ENCODE results near the gene TAF8. TPM values are rescaled to one million over a fixed set of nuclear protein-coding genes. Genes with fewer than 3 reads are reported as not detected.

Gene TAF8
- total and polyA plus RNA-seq, 2 donors: 13.0 to 21.9 TPM

DNA sequence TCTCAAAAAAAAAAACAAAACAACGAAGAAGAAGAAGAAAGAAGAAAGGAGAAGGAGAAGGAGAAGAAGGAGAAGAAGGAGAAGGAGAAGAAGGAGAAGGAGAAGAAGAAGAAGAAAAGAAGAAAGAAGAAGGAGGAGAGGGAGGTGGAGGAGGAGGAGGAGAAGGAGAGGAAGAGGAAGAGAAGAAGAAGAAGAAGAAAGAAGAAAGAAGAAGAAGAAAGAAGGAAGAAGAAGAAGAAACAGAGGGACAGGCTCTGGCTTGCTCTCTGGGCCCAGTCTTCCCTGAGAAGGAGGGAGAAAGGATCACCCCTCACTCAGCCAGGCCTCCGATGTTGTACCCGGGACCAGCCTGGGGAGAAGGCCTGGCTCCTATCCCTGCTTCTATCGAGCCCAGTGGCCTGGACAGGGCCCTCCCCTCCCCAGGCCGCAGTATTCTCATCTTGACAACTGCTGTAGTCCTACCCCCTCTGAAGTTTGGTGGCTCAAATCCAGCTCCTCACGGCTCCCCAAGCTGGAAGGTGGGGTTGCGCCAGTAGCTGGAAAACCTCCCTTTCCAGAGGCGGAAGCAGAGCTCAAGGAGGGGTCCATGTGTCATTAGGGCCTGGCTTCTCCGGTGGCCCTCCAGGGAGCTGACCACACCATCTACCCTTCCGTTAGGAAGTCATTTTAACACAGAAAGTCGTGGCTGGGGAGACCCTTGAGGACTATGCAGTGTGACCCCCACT, 73.2 kb downstream of the TAF8 start:
- no peaks in the 10 kb centered on the region for H3K36me3 ChIP-seq (ENCODE audit: control insufficient read depth in 2 of 2, insufficient read depth in 2 of 2, low read length in 1 of 2)
- H3K27ac ChIP-seq (ENCODE audit: low read depth in 1 of 2, low read length in 1 of 2): no peak overlapping the region

DNA sequence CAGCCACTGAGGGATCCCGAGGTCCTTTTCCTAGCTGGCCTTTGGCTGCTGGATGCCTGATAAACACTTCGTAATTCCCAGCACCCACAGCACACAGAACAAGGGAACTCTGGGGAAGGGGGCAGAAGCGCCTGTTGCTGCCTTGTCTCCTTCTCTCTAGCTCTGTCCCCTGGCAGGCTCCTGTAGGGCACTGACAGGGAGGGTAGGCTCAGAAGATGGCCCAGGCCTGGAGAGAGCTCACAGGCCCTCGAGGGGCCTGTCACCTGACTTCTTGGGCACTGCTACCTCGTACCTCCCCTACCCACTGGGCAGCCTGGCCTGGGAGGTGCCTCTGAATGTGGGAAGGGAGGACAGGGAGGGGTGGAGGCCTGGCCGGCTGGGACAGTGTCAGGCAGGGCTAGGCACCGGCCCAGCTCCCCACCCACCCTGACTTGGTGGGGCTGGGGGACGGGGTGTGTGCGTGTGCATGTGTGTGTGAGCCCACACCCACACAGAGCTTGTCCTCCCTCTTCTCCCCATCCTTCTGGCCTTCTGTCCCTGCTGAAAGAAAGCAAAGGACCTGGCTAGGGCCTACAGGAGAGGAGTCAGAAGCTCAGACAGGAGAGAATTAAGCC, 74.0 kb downstream of the TAF8 start:
- peaks cover 0 to 2% of the 10 kb centered on the region in 2 donors for H3K27me3 ChIP-seq (ENCODE audit: control insufficient read depth in 2 of 2, insufficient read depth in 1 of 2, low read length in 1 of 2)
- H3K4me3 ChIP-seq (ENCODE audit: low read length in 2 of 2): no peak overlapping the region
- no peaks in the 10 kb centered on the region for H3K4me1 ChIP-seq (ENCODE audit: control insufficient read depth in 2 of 2, insufficient read depth in 2 of 2, low read length in 2 of 2)
- no peak overlapping the region for H3K27ac ChIP-seq (ENCODE audit: low read depth in 1 of 2, low read length in 1 of 2)
- no peak for DNase-seq (ENCODE audit: low read depth in 6 of 9, low spot score in 9 of 9)
- WGBS: 95% methylated on average over 9 of the region's 9 CpGs
- no peaks in the 10 kb centered on the region for H3K36me3 ChIP-seq (ENCODE audit: control insufficient read depth in 2 of 2, insufficient read depth in 2 of 2, low read length in 1 of 2)
- peaks cover 0 to 8% of the 10 kb centered on the region in 2 donors for H3K9me3 ChIP-seq (ENCODE audit: control insufficient read depth in 2 of 2, insufficient read depth in 1 of 2, low read length in 1 of 2)

More for the DNA sequence above, 73.2 kb downstream of the TAF8 start:
- DNase-seq (ENCODE audit: low read depth in 6 of 9, low spot score in 9 of 9): no peak
- H3K9me3 ChIP-seq (ENCODE audit: control insufficient read depth in 2 of 2, insufficient read depth in 1 of 2, low read length in 1 of 2): peaks cover 0 to 8% of the 10 kb centered on the region in 2 donors
- 85% methylated on average over 11 of the region's 11 CpGs for WGBS
- no peaks in the 10 kb centered on the region for H3K27me3 ChIP-seq (ENCODE audit: control insufficient read depth in 2 of 2, insufficient read depth in 1 of 2, low read length in 1 of 2)
- no peak overlapping the region for H3K4me3 ChIP-seq (ENCODE audit: low read length in 2 of 2)
- H3K4me1 ChIP-seq (ENCODE audit: control insufficient read depth in 2 of 2, insufficient read depth in 2 of 2, low read length in 2 of 2): no peaks in the 10 kb centered on the region

DNA sequence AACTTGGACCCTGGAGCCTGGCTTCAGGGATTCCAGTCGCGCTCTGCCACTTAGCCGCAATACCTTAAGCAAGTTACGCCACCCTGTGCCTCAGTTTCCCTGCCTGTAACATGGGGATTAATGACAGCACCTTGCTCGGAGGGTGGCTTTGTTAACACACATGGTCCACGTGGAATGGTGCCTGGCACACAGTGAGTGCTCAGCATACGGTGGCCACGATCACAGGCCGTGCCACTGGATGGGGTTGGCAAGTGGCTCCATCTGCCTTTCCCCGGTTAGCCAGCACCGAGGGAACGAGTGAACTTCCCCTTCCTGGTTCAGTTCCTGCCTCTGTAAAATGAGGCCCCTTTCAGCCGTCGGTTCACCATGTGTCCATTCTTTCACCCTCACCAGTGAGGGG, 74.9 kb downstream of the TAF8 start:
- Histone ChIP-seq H3K27me3 (ENCODE audit: control insufficient read depth in 2 of 2, insufficient read depth in 1 of 2, low read length in 1 of 2) (peaks cover 0 to 4% of the 10 kb centered on the region in 2 donors), H3K27ac (ENCODE audit: low read depth in 1 of 2, low read length in 1 of 2) (no peak overlapping the region), H3K36me3 (ENCODE audit: control insufficient read depth in 2 of 2, insufficient read depth in 2 of 2, low read length in 1 of 2) (no peaks in the 10 kb centered on the region), H3K4me3 (ENCODE audit: low read length in 2 of 2) (no peak overlapping the region), H3K4me1 (ENCODE audit: control insufficient read depth in 2 of 2, insufficient read depth in 2 of 2, low read length in 2 of 2) (no peaks in the 10 kb centered on the region), H3K9me3 (ENCODE audit: control insufficient read depth in 2 of 2, insufficient read depth in 1 of 2, low read length in 1 of 2) (peaks cover 0 to 8% of the 10 kb centered on the region in 2 donors)
- 79% methylated on average over 14 of the region's 14 CpGs for WGBS
- DNase-seq (ENCODE audit: low read depth in 6 of 9, low spot score in 9 of 9): no peak

DNA sequence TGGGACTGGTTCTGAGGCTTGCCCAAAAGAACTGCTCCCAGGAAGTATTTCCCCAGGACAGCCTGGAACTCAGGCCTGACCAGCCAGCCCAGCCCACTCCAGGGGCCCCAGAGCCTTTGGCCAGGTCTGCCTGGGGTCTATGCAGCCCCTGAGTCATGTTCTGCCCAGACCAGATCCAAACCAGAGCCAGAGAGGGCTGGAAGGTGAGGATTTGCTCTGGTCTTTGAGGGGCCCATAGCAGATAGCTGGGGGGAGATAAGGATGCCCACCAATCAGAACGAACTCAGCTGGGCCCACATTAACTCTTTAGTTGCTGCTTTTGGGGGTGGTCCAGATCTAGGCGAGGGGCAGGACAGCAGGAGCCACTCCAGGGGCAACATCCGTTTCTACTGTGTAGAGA, 75.3 kb downstream of the TAF8 start:
- H3K9me3 ChIP-seq (ENCODE audit: control insufficient read depth in 2 of 2, insufficient read depth in 1 of 2, low read length in 1 of 2): peaks cover 0 to 8% of the 10 kb centered on the region in 2 donors
- no peaks in the 10 kb centered on the region for H3K36me3 ChIP-seq (ENCODE audit: control insufficient read depth in 2 of 2, insufficient read depth in 2 of 2, low read length in 1 of 2)
- no peak overlapping the region for H3K4me3 ChIP-seq (ENCODE audit: low read length in 2 of 2)
- no peak for DNase-seq (ENCODE audit: low read depth in 6 of 9, low spot score in 9 of 9)
- H3K27ac ChIP-seq (ENCODE audit: low read depth in 1 of 2, low read length in 1 of 2): no peak overlapping the region
- no peaks in the 10 kb centered on the region for H3K4me1 ChIP-seq (ENCODE audit: control insufficient read depth in 2 of 2, insufficient read depth in 2 of 2, low read length in 2 of 2)
- H3K27me3 ChIP-seq (ENCODE audit: control insufficient read depth in 2 of 2, insufficient read depth in 1 of 2, low read length in 1 of 2): peaks cover 0 to 4% of the 10 kb centered on the region in 2 donors
- 90% methylated on average over 3 of the region's 3 CpGs for WGBS

DNA sequence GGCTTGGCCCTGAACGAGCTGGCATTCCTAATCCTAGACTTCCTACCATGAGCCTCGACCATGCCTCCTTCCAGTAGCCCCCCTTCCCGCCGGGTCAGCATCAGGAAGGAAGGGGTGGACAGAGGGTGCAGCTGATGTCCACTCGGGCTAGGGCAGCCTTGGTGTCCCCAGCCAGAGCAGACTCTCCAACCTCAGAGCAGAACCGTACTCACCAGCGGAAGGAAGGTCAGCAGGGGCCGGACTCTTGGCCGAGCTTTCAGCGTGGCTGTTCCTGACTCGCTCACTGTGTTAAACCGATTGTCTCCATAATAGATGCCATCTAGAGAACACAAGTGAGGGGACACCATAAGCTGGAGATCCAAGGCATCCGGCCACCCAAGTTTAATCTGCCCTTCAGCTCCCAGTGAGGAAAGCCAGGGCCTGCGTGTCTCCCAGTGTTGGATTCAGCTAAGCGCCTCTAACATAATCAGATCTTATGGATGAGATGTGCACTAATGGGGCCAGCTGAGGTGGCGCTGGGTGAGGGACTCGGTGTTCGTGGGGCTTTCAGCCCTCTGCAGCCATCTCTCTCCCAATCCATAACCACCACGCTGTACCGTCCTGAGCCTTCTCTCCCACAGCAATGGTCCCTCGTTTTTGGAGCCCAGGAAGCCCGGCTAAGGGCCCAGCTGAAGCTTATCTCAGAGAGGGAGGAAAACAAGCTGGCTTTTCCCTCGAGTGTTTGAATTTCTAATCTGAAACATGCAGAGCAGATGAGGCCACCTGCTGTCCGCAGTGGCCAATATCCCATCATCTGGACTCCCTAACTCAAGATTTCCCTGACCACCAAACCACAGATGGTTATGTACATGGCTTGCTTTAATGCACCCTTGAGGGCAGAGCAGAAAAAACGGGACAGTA, 78.4 kb downstream of the TAF8 start:
- no peaks in the 10 kb centered on the region for H3K36me3 ChIP-seq (ENCODE audit: control insufficient read depth in 2 of 2, insufficient read depth in 2 of 2, low read length in 1 of 2)
- H3K9me3 ChIP-seq (ENCODE audit: control insufficient read depth in 2 of 2, insufficient read depth in 1 of 2, low read length in 1 of 2): peaks cover 0 to 5% of the 10 kb centered on the region in 2 donors
- WGBS: 93% methylated on average over 25 of the region's 25 CpGs
- H3K4me1 ChIP-seq (ENCODE audit: control insufficient read depth in 2 of 2, insufficient read depth in 2 of 2, low read length in 2 of 2): no peaks in the 10 kb centered on the region
- H3K27me3 ChIP-seq (ENCODE audit: control insufficient read depth in 2 of 2, insufficient read depth in 1 of 2, low read length in 1 of 2): peaks cover 0 to 6% of the 10 kb centered on the region in 2 donors
- H3K4me3 ChIP-seq (ENCODE audit: low read length in 2 of 2): no peak overlapping the region
- DNase-seq (ENCODE audit: low read depth in 6 of 9, low spot score in 9 of 9): no peak
- H3K27ac ChIP-seq (ENCODE audit: low read depth in 1 of 2, low read length in 1 of 2): no peak overlapping the region

DNA sequence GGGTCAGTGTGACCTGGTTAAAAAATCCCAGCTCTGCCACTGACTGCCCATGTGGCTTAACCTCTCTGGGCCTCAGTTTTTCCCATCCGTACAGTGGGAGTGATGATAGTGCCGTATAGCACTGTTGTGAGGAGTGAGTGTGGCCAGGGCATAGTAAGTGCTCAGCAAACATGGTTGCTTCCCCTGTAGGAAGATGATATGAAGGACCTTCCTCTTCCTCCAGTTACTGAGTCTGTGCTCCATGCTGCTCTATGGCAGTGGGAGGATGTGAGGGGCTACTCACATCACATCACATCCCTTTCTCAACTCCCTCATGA, 79.0 kb downstream of the TAF8 start:
- Histone ChIP-seq H3K36me3 (ENCODE audit: control insufficient read depth in 2 of 2, insufficient read depth in 2 of 2, low read length in 1 of 2) (no peaks in the 10 kb centered on the region), H3K4me1 (ENCODE audit: control insufficient read depth in 2 of 2, insufficient read depth in 2 of 2, low read length in 2 of 2) (no peaks in the 10 kb centered on the region), H3K27ac (ENCODE audit: low read depth in 1 of 2, low read length in 1 of 2) (no peak overlapping the region), H3K4me3 (ENCODE audit: low read length in 2 of 2) (no peak overlapping the region), H3K9me3 (ENCODE audit: control insufficient read depth in 2 of 2, insufficient read depth in 1 of 2, low read length in 1 of 2) (no peaks in the 10 kb centered on the region), H3K27me3 (ENCODE audit: control insufficient read depth in 2 of 2, insufficient read depth in 1 of 2, low read length in 1 of 2) (peaks cover 0 to 6% of the 10 kb centered on the region in 2 donors)
- WGBS: 69% methylated on average over 2 of the region's 2 CpGs
- no peak for DNase-seq (ENCODE audit: low read depth in 6 of 9, low spot score in 9 of 9)

DNA sequence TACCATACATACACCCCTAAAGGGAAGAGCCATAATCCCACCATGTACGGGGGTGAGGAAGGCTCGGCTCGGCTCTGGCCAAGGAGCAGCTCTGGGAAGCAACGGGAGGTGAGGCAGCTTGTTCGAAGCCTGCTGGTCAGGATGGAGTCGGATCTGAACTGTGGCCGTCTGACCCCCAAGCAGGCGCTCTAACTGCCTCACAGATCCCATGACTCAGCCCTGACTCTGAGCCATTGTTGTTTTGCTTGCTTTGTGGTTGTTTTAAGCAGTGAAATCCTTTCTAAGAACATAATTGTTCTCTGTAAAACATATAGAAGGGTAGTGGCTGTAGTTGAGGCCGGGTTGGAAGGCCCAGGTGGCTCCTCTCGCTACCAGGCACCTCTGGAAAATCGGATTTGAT, 81.2 kb downstream of the TAF8 start:
- Histone ChIP-seq H3K9me3 (ENCODE audit: control insufficient read depth in 2 of 2, insufficient read depth in 1 of 2, low read length in 1 of 2) (peaks cover 0 to 4% of the 10 kb centered on the region in 2 donors), H3K4me3 (ENCODE audit: low read length in 2 of 2) (no peak overlapping the region), H3K27ac (ENCODE audit: low read depth in 1 of 2, low read length in 1 of 2) (no peak overlapping the region), H3K27me3 (ENCODE audit: control insufficient read depth in 2 of 2, insufficient read depth in 1 of 2, low read length in 1 of 2) (peaks cover 0 to 6% of the 10 kb centered on the region in 2 donors), H3K36me3 (ENCODE audit: control insufficient read depth in 2 of 2, insufficient read depth in 2 of 2, low read length in 1 of 2) (no peaks in the 10 kb centered on the region), H3K4me1 (ENCODE audit: control insufficient read depth in 2 of 2, insufficient read depth in 2 of 2, low read length in 2 of 2) (peaks cover under 1 to 4% of the 10 kb centered on the region in 2 donors)
- WGBS: 93% methylated on average over 11 of the region's 11 CpGs
- no peak for DNase-seq (ENCODE audit: low read depth in 6 of 9, low spot score in 9 of 9)

DNA sequence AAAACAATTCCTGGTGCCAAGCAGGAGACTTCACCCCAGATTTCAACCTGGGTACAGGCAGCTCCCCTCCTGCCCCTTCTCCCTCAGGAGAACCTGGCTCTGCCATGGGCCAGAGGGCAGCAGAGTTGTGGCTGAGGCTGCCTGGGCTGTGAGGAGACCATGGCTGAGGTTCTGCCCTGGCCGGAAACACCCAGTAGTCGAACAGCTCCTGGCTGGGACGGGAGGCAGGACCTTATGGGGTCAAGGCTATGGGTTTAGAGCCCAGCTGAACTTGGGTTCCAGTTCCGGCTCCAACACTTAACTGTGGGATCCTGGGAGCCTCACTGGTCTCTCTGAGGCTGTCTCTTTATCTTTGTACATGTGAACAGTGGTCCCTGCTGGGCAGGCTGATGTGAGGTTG, 83.6 kb downstream of the TAF8 start:
- DNase-seq (ENCODE audit: low read depth in 6 of 9, low spot score in 9 of 9): no peak

DNA sequence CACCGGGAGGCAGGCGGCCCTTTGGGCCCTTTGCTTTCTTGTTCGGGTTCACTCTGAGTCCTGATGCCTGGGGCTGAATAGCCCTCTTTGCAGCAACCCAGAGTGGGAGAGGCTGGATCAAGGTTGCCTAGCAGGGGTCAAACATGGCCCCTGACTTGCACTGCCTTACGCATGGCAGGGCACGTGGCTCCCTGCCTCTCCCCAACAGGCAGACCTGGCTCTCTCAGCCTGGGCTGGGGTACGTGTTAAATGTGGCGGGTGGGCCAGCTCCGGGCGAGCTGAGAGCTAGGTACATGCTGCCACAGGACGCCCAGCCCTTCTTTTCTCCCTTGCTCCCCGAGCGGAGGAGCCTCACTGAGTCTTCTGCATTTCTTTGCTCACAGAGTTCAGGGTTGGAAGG, 84.8 kb downstream of the TAF8 start:
- 97% methylated on average over 12 of the region's 12 CpGs for WGBS
- no peaks in the 10 kb centered on the region for H3K36me3 ChIP-seq (ENCODE audit: control insufficient read depth in 2 of 2, insufficient read depth in 2 of 2, low read length in 1 of 2)
- peaks cover 2 to 13% of the 10 kb centered on the region in 2 donors for H3K4me1 ChIP-seq (ENCODE audit: control insufficient read depth in 2 of 2, insufficient read depth in 2 of 2, low read length in 2 of 2)
- H3K27ac ChIP-seq (ENCODE audit: low read depth in 1 of 2, low read length in 1 of 2): no peak overlapping the region
- H3K4me3 ChIP-seq (ENCODE audit: low read length in 2 of 2): no peak overlapping the region
- no peak for DNase-seq (ENCODE audit: low read depth in 6 of 9, low spot score in 9 of 9)
- peaks cover 0 to 6% of the 10 kb centered on the region in 2 donors for H3K9me3 ChIP-seq (ENCODE audit: control insufficient read depth in 2 of 2, insufficient read depth in 1 of 2, low read length in 1 of 2)
- peaks cover 0 to 8% of the 10 kb centered on the region in 2 donors for H3K27me3 ChIP-seq (ENCODE audit: control insufficient read depth in 2 of 2, insufficient read depth in 1 of 2, low read length in 1 of 2)

More for the DNA sequence above, 83.6 kb downstream of the TAF8 start:
- Histone ChIP-seq H3K9me3 (ENCODE audit: control insufficient read depth in 2 of 2, insufficient read depth in 1 of 2, low read length in 1 of 2) (peaks cover 0 to 6% of the 10 kb centered on the region in 2 donors), H3K4me3 (ENCODE audit: low read length in 2 of 2) (no peak overlapping the region), H3K27ac (ENCODE audit: low read depth in 1 of 2, low read length in 1 of 2) (no peak overlapping the region), H3K27me3 (ENCODE audit: control insufficient read depth in 2 of 2, insufficient read depth in 1 of 2, low read length in 1 of 2) (peaks cover 0 to 4% of the 10 kb centered on the region in 2 donors), H3K4me1 (ENCODE audit: control insufficient read depth in 2 of 2, insufficient read depth in 2 of 2, low read length in 2 of 2) (peaks cover 2 to 13% of the 10 kb centered on the region in 2 donors), H3K36me3 (ENCODE audit: control insufficient read depth in 2 of 2, insufficient read depth in 2 of 2, low read length in 1 of 2) (no peaks in the 10 kb centered on the region)
- WGBS: 97% methylated on average over 4 of the region's 4 CpGs
